GM12878 (cell line): ENCODE results near the gene MYBPC1.

Experiments used
- CTCF ChIP-seq, 3 experiments: IDR thresholded peaks in 2 of 3; conservative IDR thresholded peaks in 1 of 3; 2 replicates each; pipeline ENCODE4 v1.5.1; 2011; ENCODE audit warnings: low read depth in 3 of 3, low read length in 3 of 3, mild to moderate bottlenecking in 3 of 3, control low read depth in 2 of 3, moderate library complexity in 2 of 3, inconsistent platforms in 1 of 3, mixed read lengths in 1 of 3; ENCODE audit not compliant: control insufficient read depth in 2 of 3, insufficient read depth in 1 of 3; ENCODE audit errors: extremely low read depth in 1 of 3
- EZH2 ChIP-seq: IDR thresholded peaks from 2 replicates; pipeline ENCODE4 v1.6.1; 2012; ENCODE audit warnings: low read depth, mild to moderate bottlenecking, control low read depth, inconsistent platforms, low read length, borderline replicate concordance; ENCODE audit not compliant: control insufficient read depth
- HDAC6 ChIP-seq: fragments of 200-600 bp; sonication (generic); IDR thresholded peaks from one replicate; pipeline ENCODE4 v1.8.0; 2017; ENCODE audit warnings: antibody characterized with exemption; ENCODE audit not compliant: unreplicated experiment
- HDGF ChIP-seq: fragments of 450-650 bp; IDR thresholded peaks from 2 replicates; pipeline ENCODE4 v1.6.1; 2016; ENCODE audit warnings: antibody characterized with exemption
- MXI1 ChIP-seq: fragments of 150-350 bp; IDR thresholded peaks from 2 replicates; pipeline ENCODE4 v1.6.1; 2011; ENCODE audit warnings: low read depth, mild to moderate bottlenecking, inconsistent platforms, low read length, improper control_type of control experiment
- MYB ChIP-seq: fragments of 150-350 bp; IDR thresholded peaks from 2 replicates; pipeline ENCODE4 v1.6.1; 2014; ENCODE audit warnings: mild to moderate bottlenecking, low read depth, low read length, borderline replicate concordance
- POLR2A ChIP-seq: IDR thresholded peaks from 2 replicates; pipeline ENCODE4 v1.6.1; 2011; ENCODE audit warnings: low read depth, mild to moderate bottlenecking, low read length
- POLR2AphosphoS5 ChIP-seq: IDR thresholded peaks from 2 replicates; pipeline ENCODE4 v1.6.1; 2011; ENCODE audit warnings: mild to moderate bottlenecking, low read length, inconsistent platforms
- SREBF2 ChIP-seq: IDR thresholded peaks from 2 replicates; pipeline ENCODE4 v1.6.1; 2012; ENCODE audit warnings: mild to moderate bottlenecking, low read length
- SUPT20H ChIP-seq: IDR thresholded peaks from 2 replicates; pipeline ENCODE4 v1.6.1; 2011; ENCODE audit warnings: low read depth, mild to moderate bottlenecking, low read length, moderate library complexity, borderline replicate concordance; ENCODE audit not compliant: control insufficient read depth
- TBL1XR1 ChIP-seq: IDR thresholded peaks from 2 replicates; pipeline ENCODE4 v1.6.1; 2012; ENCODE audit warnings: low read depth, low read length, improper control_type of control experiment
- USF2 ChIP-seq: IDR thresholded peaks from 2 replicates; pipeline ENCODE4 v1.6.1; 2011; ENCODE audit warnings: low read depth, low read length, improper control_type of control experiment, borderline replicate concordance
- TF ChIP-seq, protein P1 (sequence below): IDR thresholded peaks from 2 replicates; pipeline ENCODE4 v1.6.1; 2012; ENCODE audit warnings: low read depth, low read length, improper control_type of control experiment

GRCh38 chr12:101648195-101648594 lies 53.4 kb downstream of the MYBPC1 start:
- TF ChIP-seq TBL1XR1 (no peak), HDAC6 (no peak), CTCF (IDR thresholded peaks at IDR 0.05 in 2 of 3, conservative IDR thresholded peaks at IDR 0.05 in 1 of 3; ENCODE audit: control insufficient read depth in 2 of 3, extremely low read depth in 1 of 3, insufficient read depth in 1 of 3, low read depth in 3 of 3, low read length in 3 of 3) (no peak), POLR2A (no peak), SUPT20H (no peak), MYB (no peak), HDGF (no peak), EZH2 (no peak), SREBF2 (no peak), USF2 (no peak), MXI1 (no peak), POLR2AphosphoS5 (no peak)
- TF ChIP-seq, protein P1, sequence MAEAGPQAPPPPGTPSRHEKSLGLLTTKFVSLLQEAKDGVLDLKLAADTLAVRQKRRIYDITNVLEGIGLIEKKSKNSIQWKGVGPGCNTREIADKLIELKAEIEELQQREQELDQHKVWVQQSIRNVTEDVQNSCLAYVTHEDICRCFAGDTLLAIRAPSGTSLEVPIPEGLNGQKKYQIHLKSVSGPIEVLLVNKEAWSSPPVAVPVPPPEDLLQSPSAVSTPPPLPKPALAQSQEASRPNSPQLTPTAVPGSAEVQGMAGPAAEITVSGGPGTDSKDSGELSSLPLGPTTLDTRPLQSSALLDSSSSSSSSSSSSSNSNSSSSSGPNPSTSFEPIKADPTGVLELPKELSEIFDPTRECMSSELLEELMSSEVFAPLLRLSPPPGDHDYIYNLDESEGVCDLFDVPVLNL: no peak
